GM12891 (cell line): ENCODE data around the gene FDX1.

Source experiments
- POLR2A ChIP-seq: IDR thresholded peaks from 2 replicates; pipeline ENCODE4 v1.6.1; 2011; ENCODE audit warnings: low read depth, low read length, control low read depth
- POLR2AphosphoS5 ChIP-seq: IDR thresholded peaks from 2 replicates; pipeline ENCODE4 v1.6.1; 2011; ENCODE audit warnings: low read depth, low read length, control low read depth
- POU2F2 ChIP-seq: IDR thresholded peaks from 2 replicates; pipeline ENCODE4 v1.6.1; 2011; ENCODE audit warnings: low read depth, mild to moderate bottlenecking, control low read depth, low read length, moderate library complexity
- SPI1 ChIP-seq: IDR thresholded peaks from 2 replicates; pipeline ENCODE4 v1.6.1; 2011; ENCODE audit warnings: low read depth, low read length, control low read depth
- TAF1 ChIP-seq: IDR thresholded peaks from 2 replicates; pipeline ENCODE4 v1.6.1; 2011; ENCODE audit warnings: low read depth, low read length, control low read depth

- no peak for TF ChIP-seq TAF1
- TF ChIP-seq SPI1: no peak
- TF ChIP-seq POU2F2: no peak
- TF ChIP-seq POLR2AphosphoS5: no peak
- no peak for TF ChIP-seq POLR2A
Observed at GRCh38 chr11:110490886-110491285, 61.1 kb downstream of the FDX1 start.
